AG09309 (cell line): ENCODE data around the gene EDC3.

ENCODE experiments used
- DNase-seq: peaks from one replicate; pipeline ENCODE4 v3.0.0-alpha.2; 2010; ENCODE audit warnings: low read depth
- H3K4me3 ChIP-seq: 2 replicates; pipeline ENCODE4 v1.5.1; 2011; ENCODE audit warnings: mild to moderate bottlenecking, low read depth, low read length, moderate library complexity; ENCODE audit not compliant: control insufficient read depth
- TF ChIP-seq, protein P1 (sequence below): IDR thresholded peaks from 2 replicates; pipeline ENCODE4 v1.5.1; 2011; ENCODE audit warnings: mild to moderate bottlenecking, low read depth, low read length, inconsistent platforms; ENCODE audit not compliant: insufficient read depth, control insufficient read depth; ENCODE audit errors: missing control alignments

Gene EDC3

GRCh38 chr15:74642348-74642733 is 53.5 kb downstream of the EDC3 start:
- DNase-seq: no peak
- no peak overlapping the region for H3K4me3 ChIP-seq
- TF ChIP-seq, protein P1, sequence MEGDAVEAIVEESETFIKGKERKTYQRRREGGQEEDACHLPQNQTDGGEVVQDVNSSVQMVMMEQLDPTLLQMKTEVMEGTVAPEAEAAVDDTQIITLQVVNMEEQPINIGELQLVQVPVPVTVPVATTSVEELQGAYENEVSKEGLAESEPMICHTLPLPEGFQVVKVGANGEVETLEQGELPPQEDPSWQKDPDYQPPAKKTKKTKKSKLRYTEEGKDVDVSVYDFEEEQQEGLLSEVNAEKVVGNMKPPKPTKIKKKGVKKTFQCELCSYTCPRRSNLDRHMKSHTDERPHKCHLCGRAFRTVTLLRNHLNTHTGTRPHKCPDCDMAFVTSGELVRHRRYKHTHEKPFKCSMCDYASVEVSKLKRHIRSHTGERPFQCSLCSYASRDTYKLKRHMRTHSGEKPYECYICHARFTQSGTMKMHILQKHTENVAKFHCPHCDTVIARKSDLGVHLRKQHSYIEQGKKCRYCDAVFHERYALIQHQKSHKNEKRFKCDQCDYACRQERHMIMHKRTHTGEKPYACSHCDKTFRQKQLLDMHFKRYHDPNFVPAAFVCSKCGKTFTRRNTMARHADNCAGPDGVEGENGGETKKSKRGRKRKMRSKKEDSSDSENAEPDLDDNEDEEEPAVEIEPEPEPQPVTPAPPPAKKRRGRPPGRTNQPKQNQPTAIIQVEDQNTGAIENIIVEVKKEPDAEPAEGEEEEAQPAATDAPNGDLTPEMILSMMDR: no peak

- DNase-seq: no peak
- TF ChIP-seq, protein P1: no peak
- no peak overlapping the region for H3K4me3 ChIP-seq
These were observed 54.7 kb downstream of the EDC3 start for GRCh38 chr15:74641151-74641550.

DNA sequence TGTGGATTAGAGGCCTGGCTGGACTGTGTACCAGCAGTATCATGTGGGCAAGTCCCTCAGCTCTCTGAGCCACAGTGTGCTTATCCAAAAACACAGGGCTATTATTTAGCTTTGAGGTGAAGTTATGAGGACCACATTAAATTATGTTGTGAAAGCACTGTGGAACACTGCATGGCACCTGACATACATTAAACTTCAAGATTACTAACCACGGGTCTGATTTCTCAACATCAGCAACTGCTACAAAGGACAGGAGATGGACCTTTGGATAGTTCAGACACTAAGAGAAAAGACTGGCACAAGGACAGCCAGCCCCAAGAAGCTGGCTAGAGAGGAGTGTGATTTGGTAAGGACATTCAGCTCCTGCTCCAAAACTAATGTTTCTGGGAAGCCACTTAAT is 58.8 kb downstream of the EDC3 start:
- no peak overlapping the region for H3K4me3 ChIP-seq
- DNase-seq: no peak
- TF ChIP-seq, protein P1: no peak

DNA sequence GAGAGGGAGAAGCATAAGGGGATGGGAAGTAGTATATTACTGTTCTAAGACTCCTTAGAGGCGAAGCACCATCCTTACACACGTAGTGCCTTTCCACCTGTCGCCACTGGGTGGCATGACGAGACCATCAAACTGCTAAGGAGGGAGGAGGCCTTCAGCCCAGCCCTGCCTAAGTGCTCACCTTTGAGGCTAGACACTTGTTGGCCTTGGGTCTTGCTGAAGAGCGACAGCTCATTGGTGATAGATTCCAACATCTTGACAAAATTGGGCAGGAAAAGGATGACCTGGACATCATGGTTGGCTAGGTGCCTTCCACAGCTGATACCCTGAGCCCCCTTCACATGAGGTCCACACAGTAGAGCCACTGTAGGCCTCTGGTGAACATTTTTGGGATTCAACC is 60.6 kb downstream of the EDC3 start:
- TF ChIP-seq, protein P1: peak; percentile 83
- no peak for DNase-seq
- H3K4me3 ChIP-seq: no peak overlapping the region

GRCh38 chr15:74633781-74634180 is 62.0 kb downstream of the EDC3 start:
- DNase-seq: no peak
- TF ChIP-seq, protein P1: no peak
- no peak overlapping the region for H3K4me3 ChIP-seq

GRCh38 chr15:74632601-74633000 is 63.2 kb downstream of the EDC3 start:
- TF ChIP-seq, protein P1: no peak
- DNase-seq: no peak
- no peak overlapping the region for H3K4me3 ChIP-seq

- H3K4me3 ChIP-seq: no peak overlapping the region
- no peak for DNase-seq
- TF ChIP-seq, protein P1: peak; percentile 92
These were observed 63.8 kb downstream of the EDC3 start for GRCh38 chr15:74631935-74632560.
